Raji (cell line): Measurements from ENCODE around the gene OPN5.

ENCODE experiments used
- POLR2A ChIP-seq: IDR thresholded peaks from 2 replicates; pipeline ENCODE4 v1.6.1; 2011; ENCODE audit warnings: low read depth, low read length, control low read depth; ENCODE audit not compliant: insufficient read depth

OPN5 gene

GRCh38 chr6:47781732-47782131, at the start of gene OPN5:
Gene OPN5 (plus strand): TSS chr6:47782032. CDS start chr6:47782067, 35 bp downstream.
- TF ChIP-seq POLR2A: no peak

GRCh38 chr6:47733879-47734558, 47.8 kb upstream of the OPN5 start:
- TF ChIP-seq POLR2A: no peak

GRCh38 chr6:47734831-47735481, 46.9 kb upstream of the OPN5 start:
- no peak for TF ChIP-seq POLR2A

GRCh38 chr6:47736083-47736700, 45.6 kb upstream of the OPN5 start:
- no peak for TF ChIP-seq POLR2A

GRCh38 chr6:47737406-47737805, 44.4 kb upstream of the OPN5 start:
- no peak for TF ChIP-seq POLR2A

- TF ChIP-seq POLR2A: no peak
Measured at GRCh38 chr6:47740714-47741113, 41.1 kb upstream of the OPN5 start.

- no peak for TF ChIP-seq POLR2A
Measured at GRCh38 chr6:47741807-47742206, 40.0 kb upstream of the OPN5 start.

- no peak for TF ChIP-seq POLR2A
Measured at GRCh38 chr6:47743744-47744143, 38.1 kb upstream of the OPN5 start.

GRCh38 chr6:47749757-47750156, 32.1 kb upstream of the OPN5 start:
- no peak for TF ChIP-seq POLR2A

- no peak for TF ChIP-seq POLR2A
Measured at GRCh38 chr6:47752801-47753200, 29.0 kb upstream of the OPN5 start.

- TF ChIP-seq POLR2A: no peak
Measured at GRCh38 chr6:47759364-47759763, 22.5 kb upstream of the OPN5 start.

- TF ChIP-seq POLR2A: no peak
Measured at GRCh38 chr6:47762502-47762901, 19.3 kb upstream of the OPN5 start.

GRCh38 chr6:47766445-47766844, 15.4 kb upstream of the OPN5 start:
- TF ChIP-seq POLR2A: no peak

- TF ChIP-seq POLR2A: no peak
Measured at GRCh38 chr6:47767102-47767501, 14.7 kb upstream of the OPN5 start.

- TF ChIP-seq POLR2A: no peak
Measured at GRCh38 chr6:47769982-47770381, 11.8 kb upstream of the OPN5 start.

GRCh38 chr6:47772359-47772758, 9.5 kb upstream of the OPN5 start:
- TF ChIP-seq POLR2A: no peak
